Endothelial cell (in vitro differentiated cells): ENCODE results near the gene SYT7. TPM values are rescaled to one million over a fixed set of nuclear protein-coding genes. Genes with fewer than 3 reads are reported as not detected.

Experiments
- DNase-seq: peaks from one replicate; pipeline ENCODE4 v3.0.0; 2021; ENCODE audit warnings: low spot score
- H3K27ac Mint-ChIP-seq: one replicate; pipeline ENCODE4 v1.8.0; 2021; ENCODE audit warnings: mixed read lengths, inconsistent platforms; ENCODE audit not compliant: unreplicated experiment
- H3K27me3 Mint-ChIP-seq: one replicate; pipeline ENCODE4 v1.8.0; 2021; ENCODE audit warnings: mild to moderate bottlenecking, moderate library complexity, mixed read lengths, inconsistent platforms; ENCODE audit not compliant: unreplicated experiment
- H3K36me3 Mint-ChIP-seq: one replicate; pipeline ENCODE4 v1.8.0; 2021; ENCODE audit warnings: mild to moderate bottlenecking, low read depth, mixed read lengths, inconsistent platforms; ENCODE audit not compliant: unreplicated experiment
- H3K4me1 Mint-ChIP-seq: one replicate; pipeline ENCODE4 v1.8.0; 2021; ENCODE audit warnings: mild to moderate bottlenecking, mixed read lengths, inconsistent platforms; ENCODE audit not compliant: unreplicated experiment
- H3K4me3 Mint-ChIP-seq: one replicate; pipeline ENCODE4 v1.8.0; 2021; ENCODE audit warnings: mild to moderate bottlenecking, mixed read lengths, inconsistent platforms; ENCODE audit not compliant: unreplicated experiment
- H3K9me3 Mint-ChIP-seq: one replicate; pipeline ENCODE4 v1.8.0; 2021; ENCODE audit warnings: mixed read lengths, inconsistent platforms; ENCODE audit not compliant: unreplicated experiment
- total RNA-seq: library from RNA; stranded (reverse); fragmentation: NEBNext Ultra II Directional; extraction: Animal tissue kit (Norgen Biotek cat#: 25700); gene quantifications from one replicate; pipeline ENCODE4 v1.2.1, GENCODE V29; 2021; ENCODE audit not compliant: unreplicated experiment
- TF ChIP-seq, protein P1 (sequence below): fragments of 200-600 bp; sonication (generic); IDR thresholded peaks from one replicate; pipeline ENCODE4 v1.5.0; 2021; ENCODE audit warnings: antibody characterized with exemption; ENCODE audit not compliant: unreplicated experiment

The SYT7 gene
- total RNA-seq, 1 donor from 2014 or later: 9.7 TPM

- H3K9me3 Mint-ChIP-seq: no peaks in the 10 kb centered on the region
- TF ChIP-seq, protein P1, sequence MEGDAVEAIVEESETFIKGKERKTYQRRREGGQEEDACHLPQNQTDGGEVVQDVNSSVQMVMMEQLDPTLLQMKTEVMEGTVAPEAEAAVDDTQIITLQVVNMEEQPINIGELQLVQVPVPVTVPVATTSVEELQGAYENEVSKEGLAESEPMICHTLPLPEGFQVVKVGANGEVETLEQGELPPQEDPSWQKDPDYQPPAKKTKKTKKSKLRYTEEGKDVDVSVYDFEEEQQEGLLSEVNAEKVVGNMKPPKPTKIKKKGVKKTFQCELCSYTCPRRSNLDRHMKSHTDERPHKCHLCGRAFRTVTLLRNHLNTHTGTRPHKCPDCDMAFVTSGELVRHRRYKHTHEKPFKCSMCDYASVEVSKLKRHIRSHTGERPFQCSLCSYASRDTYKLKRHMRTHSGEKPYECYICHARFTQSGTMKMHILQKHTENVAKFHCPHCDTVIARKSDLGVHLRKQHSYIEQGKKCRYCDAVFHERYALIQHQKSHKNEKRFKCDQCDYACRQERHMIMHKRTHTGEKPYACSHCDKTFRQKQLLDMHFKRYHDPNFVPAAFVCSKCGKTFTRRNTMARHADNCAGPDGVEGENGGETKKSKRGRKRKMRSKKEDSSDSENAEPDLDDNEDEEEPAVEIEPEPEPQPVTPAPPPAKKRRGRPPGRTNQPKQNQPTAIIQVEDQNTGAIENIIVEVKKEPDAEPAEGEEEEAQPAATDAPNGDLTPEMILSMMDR: no peak
- H3K27me3 Mint-ChIP-seq: peaks cover 8% of the 10 kb centered on the region
- no peak for DNase-seq
- peak overlapping the region; percentile 86 for H3K4me3 Mint-ChIP-seq
- peaks cover 9% of the 10 kb centered on the region for H3K36me3 Mint-ChIP-seq
- peaks cover 17% of the 10 kb centered on the region for H3K4me1 Mint-ChIP-seq
- no peak overlapping the region for H3K27ac Mint-ChIP-seq
Measured at GRCh38 chr11:61578819-61579675, 1.8 kb downstream of the SYT7 start.

- TF ChIP-seq, protein P1: no peak
- Mint-ChIP-seq H3K36me3 (peaks cover 8% of the 10 kb centered on the region), H3K27ac (no peak overlapping the region), H3K27me3 (peaks cover 7% of the 10 kb centered on the region), H3K4me3 (no peak overlapping the region), H3K9me3 (no peaks in the 10 kb centered on the region), H3K4me1 (peaks cover 17% of the 10 kb centered on the region)
- peak; percentile 54 for DNase-seq
Measured at GRCh38 chr11:61577383-61578118, 3.3 kb downstream of the SYT7 start.

GRCh38 chr11:61575886-61576861 is 4.7 kb downstream of the SYT7 start:
- no peak overlapping the region for H3K4me3 Mint-ChIP-seq
- no peak overlapping the region for H3K27ac Mint-ChIP-seq
- no peaks in the 10 kb centered on the region for H3K36me3 Mint-ChIP-seq
- TF ChIP-seq, protein P1: no peak
- peaks cover 6% of the 10 kb centered on the region for H3K27me3 Mint-ChIP-seq
- DNase-seq: no peak
- peaks cover 6% of the 10 kb centered on the region for H3K4me1 Mint-ChIP-seq
- H3K9me3 Mint-ChIP-seq: no peaks in the 10 kb centered on the region

DNA sequence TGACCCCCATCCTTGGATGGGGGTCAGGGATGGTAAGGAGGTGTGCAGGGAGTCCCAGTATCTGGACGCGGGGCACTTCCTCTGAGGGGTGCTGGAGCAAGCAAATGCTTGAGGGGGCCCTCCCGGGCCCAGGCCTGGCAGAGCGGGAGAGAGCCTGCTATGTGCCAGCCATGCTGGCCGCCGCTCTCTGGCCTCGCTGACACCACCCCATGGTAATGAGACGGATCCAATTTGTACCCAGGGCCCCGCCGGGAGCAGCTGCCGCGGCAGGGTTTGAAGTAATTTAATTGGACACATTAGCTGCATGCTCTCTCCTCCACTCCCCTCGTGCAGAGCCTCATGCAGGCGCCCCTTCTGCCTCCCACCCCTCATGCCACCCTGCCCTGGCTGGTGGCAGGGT is 6.3 kb downstream of the SYT7 start:
- Mint-ChIP-seq H3K27me3 (peaks cover 7% of the 10 kb centered on the region), H3K36me3 (no peaks in the 10 kb centered on the region), H3K4me3 (no peak overlapping the region), H3K4me1 (peaks cover under 1% of the 10 kb centered on the region), H3K9me3 (no peaks in the 10 kb centered on the region), H3K27ac (no peak overlapping the region)
- TF ChIP-seq, protein P1: no peak
- no peak for DNase-seq
